Neural progenitor cell (in vitro differentiated cells): ENCODE data around the gene SLC16A12.

Experiments used
- CTCF ChIP-seq: fragments of 200-600 bp; sonication (generic); IDR thresholded peaks from 2 replicates; pipeline ENCODE4 v1.5.1; 2017; ENCODE audit warnings: antibody characterized with exemption, mild to moderate bottlenecking
- EZH2 ChIP-seq: fragments of 200-600 bp; sonication (generic); IDR thresholded peaks from 2 replicates; pipeline ENCODE4 v1.6.1; 2017; ENCODE audit warnings: antibody characterized with exemption, mild to moderate bottlenecking, moderate library complexity
- EZH2phosphoT487 ChIP-seq: fragments of 200-600 bp; sonication (generic); IDR thresholded peaks from 2 replicates; pipeline ENCODE4 v1.6.1; 2017; ENCODE audit warnings: antibody characterized with exemption

GRCh38 chr10:89388806-89389205, 146.6 kb downstream of the SLC16A12 start:
- no peak for TF ChIP-seq CTCF
- no peak for TF ChIP-seq EZH2
- TF ChIP-seq EZH2phosphoT487 = no peak
